Iris pigment epithelial cell (primary cell): ENCODE results near the gene GPR78.

Experiments
- DNase-seq: peaks from one replicate; pipeline ENCODE4 v3.0.0-alpha.2; 2011; ENCODE audit warnings: low read depth

GPR78 gene

GRCh38 chr4:8547108-8547911, 32.9 kb upstream of the GPR78 start:
- peak; percentile 79 for DNase-seq

- no peak for DNase-seq
Observed at GRCh38 chr4:8547912-8548730, 32.1 kb upstream of the GPR78 start.

GRCh38 chr4:8548731-8549351, 31.4 kb upstream of the GPR78 start:
- DNase-seq = no peak

- no peak for DNase-seq
Observed at GRCh38 chr4:8549352-8549931, 30.8 kb upstream of the GPR78 start.

- DNase-seq = no peak
Observed at GRCh38 chr4:8550691-8551090, 29.5 kb upstream of the GPR78 start.

GRCh38 chr4:8552024-8552423, 28.2 kb upstream of the GPR78 start:
- DNase-seq = no peak

- no peak for DNase-seq
Observed at GRCh38 chr4:8552581-8553205, 27.5 kb upstream of the GPR78 start.

GRCh38 chr4:8553216-8553615, 27.0 kb upstream of the GPR78 start:
- DNase-seq = no peak

GRCh38 chr4:8553991-8554405, 26.2 kb upstream of the GPR78 start:
- DNase-seq = no peak

- DNase-seq = no peak
Observed at GRCh38 chr4:8554555-8555100, 25.6 kb upstream of the GPR78 start.

GRCh38 chr4:8555716-8556115, 24.5 kb upstream of the GPR78 start:
- DNase-seq = no peak

GRCh38 chr4:8556341-8557150, 23.6 kb upstream of the GPR78 start:
- DNase-seq = peak; percentile 41

GRCh38 chr4:8557151-8558076, 22.8 kb upstream of the GPR78 start:
- DNase-seq = no peak

- DNase-seq = peak; percentile 35
Observed at GRCh38 chr4:8558080-8558960, 21.9 kb upstream of the GPR78 start.

- no peak for DNase-seq
Observed at GRCh38 chr4:8559011-8559410, 21.2 kb upstream of the GPR78 start.

GRCh38 chr4:8559524-8560264, 20.5 kb upstream of the GPR78 start:
- no peak for DNase-seq

GRCh38 chr4:8560265-8561047, 19.7 kb upstream of the GPR78 start:
- peak; percentile 36 for DNase-seq
